ENCODE results near the gene DNAJC11. TPM values are rescaled to one million over a fixed set of nuclear protein-coding genes. Genes with fewer than 3 reads are reported as not detected.
"Not testable (repeated sequence)": the region's sequence is repeated elsewhere in the genome, so short reads cannot be mapped to it uniquely, and the experiment has no call there.

Gene DNAJC11
- total RNA-seq = 33.0 TPM

GRCh38 chr1:6701437-6702153 is at the start of gene DNAJC11:
Gene DNAJC11 (minus strand): TSS chr1:6701816. CDS start chr1:6701800, 16 bp downstream.
- peak; percentile 77 for DNase-seq

GRCh38 chr1:6750490-6750889 is 48.9 kb upstream of the DNAJC11 start:
- no peak for DNase-seq

- DNase-seq = no peak
Measured at GRCh38 chr1:6747674-6748073, 46.1 kb upstream of the DNAJC11 start.

GRCh38 chr1:6745073-6745472 is 43.5 kb upstream of the DNAJC11 start:
- DNase-seq = no peak

GRCh38 chr1:6743189-6744101 is 41.8 kb upstream of the DNAJC11 start:
- peak; percentile 9 for DNase-seq

- DNase-seq = not testable (repeated sequence)
Measured at GRCh38 chr1:6742676-6743188, 41.1 kb upstream of the DNAJC11 start.

- DNase-seq = no peak
Measured at GRCh38 chr1:6738987-6739676, 37.5 kb upstream of the DNAJC11 start.

GRCh38 chr1:6732942-6733341 is 31.3 kb upstream of the DNAJC11 start:
- DNase-seq = no peak

- no peak for DNase-seq
Measured at GRCh38 chr1:6731905-6732304, 30.3 kb upstream of the DNAJC11 start.

- no peak for DNase-seq
Measured at GRCh38 chr1:6730880-6731279, 29.3 kb upstream of the DNAJC11 start.

GRCh38 chr1:6730473-6730872 is 28.9 kb upstream of the DNAJC11 start:
- no peak for DNase-seq

- no peak for DNase-seq
Measured at GRCh38 chr1:6727535-6727934, 25.9 kb upstream of the DNAJC11 start.

- DNase-seq = no peak
Measured at GRCh38 chr1:6726253-6726652, 24.6 kb upstream of the DNAJC11 start.

GRCh38 chr1:6724517-6725141 is 23.0 kb upstream of the DNAJC11 start:
- no peak for DNase-seq

- DNase-seq = no peak
Measured at GRCh38 chr1:6723621-6724428, 22.2 kb upstream of the DNAJC11 start.

GRCh38 chr1:6711174-6711573 is 9.6 kb upstream of the DNAJC11 start:
- DNase-seq = no peak

GRCh38 chr1:6704746-6705145 is 3.1 kb upstream of the DNAJC11 start:
- DNase-seq = no peak

- no peak for DNase-seq
Measured at GRCh38 chr1:6703016-6703415, 1.4 kb upstream of the DNAJC11 start.

GRCh38 chr1:6700853-6701436 is 671 bp downstream of the DNAJC11 start:
- no peak for DNase-seq

GRCh38 chr1:6699915-6700314 is 1.7 kb downstream of the DNAJC11 start:
- not testable (repeated sequence) for DNase-seq

- DNase-seq = no peak
Measured at GRCh38 chr1:6695868-6696267, 5.7 kb downstream of the DNAJC11 start.

Measured in skin of body (tissue), 2 donors.